SK-N-SH (cell line): ENCODE data around the gene HOXC4. TPM values are rescaled to one million over a fixed set of nuclear protein-coding genes. Genes with fewer than 3 reads are reported as not detected.

Source experiments
- CTCF ChIA-PET: fragments of 300-600, 350-600 bp; formaldehyde crosslinking; extraction: SDS; loops from one replicate; lab custom pipeline; 2021; lab: Yijun Ruan, JAX
- POLR2A ChIA-PET: fragments of 350-600 bp; sonication (Branson Sonifier 250); formaldehyde crosslinking; extraction: SDS; loops from one replicate; lab custom pipeline; 2020; ENCODE audit warnings: antibody characterized with exemption, inconsistent platforms; lab: Yijun Ruan, JAX
- DNase-seq: peaks from one replicate; pipeline ENCODE4 v3.0.0; 2012
- H2AFZ ChIP-seq: fragments of 200-600 bp; sonication (generic); 2 replicates; pipeline ENCODE4 v1.8.1; 2016; ENCODE audit warnings: antibody characterized with exemption, mild to moderate bottlenecking, low read depth
- H3F3A ChIP-seq: fragments of 200-600 bp; sonication (generic); replicated peaks from 2 replicates; pipeline ENCODE3; 2016; ENCODE audit warnings: antibody characterized with exemption, mild to moderate bottlenecking; ENCODE audit not compliant: insufficient read depth
- H3K27ac ChIP-seq, 2 experiments: fragments of 200-500 bp in 1 of 2; fragments of 200-600 bp in 1 of 2; sonication (Bioruptor generic) in 1 of 2; sonication (generic), shearing (Covaris generic) in 1 of 2; 2 replicates each; pipeline versions ENCODE4 v1.5.1 to v1.6.1; 2014 to 2016; ENCODE audit warnings: low read depth in 2 of 2, inconsistent platforms in 1 of 2, low read length in 1 of 2, mild to moderate bottlenecking in 1 of 2, mixed read lengths in 1 of 2
- H3K27me3 ChIP-seq: fragments of 200-600 bp; sonication (generic), shearing (Covaris generic); 2 replicates; pipeline ENCODE4 v1.6.1; 2016; ENCODE audit warnings: mixed run types; ENCODE audit not compliant: insufficient read depth
- H3K36me3 ChIP-seq, 2 experiments: fragments of 200-500 bp in 1 of 2; fragments of 200-600 bp in 1 of 2; sonication (Bioruptor generic) in 1 of 2; sonication (generic) in 1 of 2; replicated peaks in 1 of 2; 2 replicates each; pipeline versions ENCODE3 to v1.5.1; 2014 to 2016; ENCODE audit warnings: low read length in 1 of 2, mild to moderate bottlenecking in 1 of 2; ENCODE audit not compliant: insufficient read depth in 2 of 2, control insufficient read depth in 1 of 2
- H3K4me1 ChIP-seq, 2 experiments: fragments of 200-500 bp in 1 of 2; fragments of 200-600 bp in 1 of 2; sonication (Bioruptor generic) in 1 of 2; sonication (generic), shearing (Covaris generic) in 1 of 2; 2 replicates each; pipeline versions ENCODE4 v1.5.1 to v1.6.1; 2014 to 2016; ENCODE audit warnings: low read depth in 1 of 2, low read length in 1 of 2, mixed run types in 1 of 2; ENCODE audit not compliant: insufficient read depth in 2 of 2, control insufficient read depth in 1 of 2
- H3K4me2 ChIP-seq: fragments of 200-600 bp; sonication (generic), shearing (Covaris generic); 2 replicates; pipeline ENCODE4 v1.6.1; 2017; ENCODE audit warnings: mixed run types
- H3K4me3 ChIP-seq, 2 experiments: fragments of 200-500 bp in 1 of 2; fragments of 200-600 bp in 1 of 2; sonication (Bioruptor generic) in 1 of 2; sonication (generic), shearing (Covaris generic) in 1 of 2; 2 replicates each; pipeline versions ENCODE4 v1.5.1 to v1.8.1; 2014 to 2016; ENCODE audit warnings: low read depth in 2 of 2, inconsistent platforms in 1 of 2, low read length in 1 of 2, mild to moderate bottlenecking in 1 of 2, mixed read lengths in 1 of 2, moderate library complexity in 1 of 2
- H3K79me2 ChIP-seq: fragments of 200-600 bp; sonication (generic); 2 replicates; pipeline ENCODE4 v1.8.1; 2017; ENCODE audit warnings: mild to moderate bottlenecking; ENCODE audit not compliant: insufficient read depth
- H3K9ac ChIP-seq: fragments of 200-600 bp; sonication (generic); 2 replicates; pipeline ENCODE4 v1.6.1; 2017; ENCODE audit warnings: mixed run types
- H3K9me2 ChIP-seq: fragments of 200-600 bp; sonication (generic); 2 replicates; pipeline ENCODE4 v1.6.1; 2017; ENCODE audit warnings: mixed run types
- H3K9me3 ChIP-seq: fragments of 200-600 bp; sonication (generic); 2 replicates; pipeline ENCODE4 v1.6.1; 2017; ENCODE audit warnings: mixed run types, mild to moderate bottlenecking, moderate library complexity
- H4K20me1 ChIP-seq: fragments of 200-600 bp; sonication (generic); 2 replicates; pipeline ENCODE4 v1.6.1; 2017; ENCODE audit warnings: mild to moderate bottlenecking, mixed run types; ENCODE audit not compliant: insufficient read depth
- EZH2phosphoT487 ChIP-seq: fragments of 200-600 bp; sonication (generic); IDR thresholded peaks from 2 replicates; pipeline ENCODE4 v1.6.1; 2017; ENCODE audit warnings: low read depth, mixed run types, mild to moderate bottlenecking, antibody characterized with exemption, moderate library complexity, borderline replicate concordance
- FOXJ3 ChIP-seq: sonication (generic); formaldehyde crosslinking; IDR thresholded peaks from 2 replicates; pipeline ENCODE4 v1.5.1; 2020; ENCODE audit warnings: mild to moderate bottlenecking, missing genetic modification reagents
- FOXM1 ChIP-seq: IDR thresholded peaks from 2 replicates; pipeline ENCODE4 v1.4.0; 2012; ENCODE audit warnings: low read depth, mild to moderate bottlenecking
- MXI1 ChIP-seq: IDR thresholded peaks from 2 replicates; pipeline ENCODE4 v1.6.1; 2012; ENCODE audit warnings: mild to moderate bottlenecking, low read depth, low read length, improper control_type of control experiment
- PBX3 ChIP-seq: IDR thresholded peaks from 2 replicates; pipeline ENCODE4; 2012
- POLR2AphosphoS5 ChIP-seq: IDR thresholded peaks from 2 replicates; pipeline ENCODE4 v1.6.1; 2012; ENCODE audit warnings: low read depth, low read length
- RAD21 ChIP-seq: IDR thresholded peaks from 2 replicates; pipeline ENCODE4 v1.6.1; 2012; ENCODE audit warnings: mild to moderate bottlenecking, low read length
- SMC3 ChIP-seq: IDR thresholded peaks from 2 replicates; pipeline ENCODE4 v1.6.1; 2012; ENCODE audit warnings: low read depth, low read length, improper control_type of control experiment
- WGBS: methylation state at CpG from one replicate; pipeline ENCODE4 v1.1.6; 2017; ENCODE audit warnings: low lambda C conversion rate; 5-methylcytosine and 5-hydroxymethylcytosine counted together
- polyA plus RNA-seq, 3 experiments: library from polyadenylated mRNA; depleted of rRNA; stranded (reverse); fragments of >200 nt; gene quantifications; 2 replicates each; pipeline ENCODE4 v1.2.3, GENCODE V29; 2012
- TF ChIP-seq, protein P1 (sequence below): fragments of 150-350 bp; IDR thresholded peaks from 2 replicates; pipeline ENCODE4 v1.6.1; 2017; ENCODE audit warnings: antibody characterized with exemption, low read length, low read depth, borderline replicate concordance
- TF ChIP-seq, protein P2 (sequence below): fragments of 150-350 bp; IDR thresholded peaks from 2 replicates; pipeline ENCODE4 v1.6.1; 2016; ENCODE audit warnings: mild to moderate bottlenecking, low read depth, low read length

HOXC4 gene
- polyA plus RNA-seq, 1 of the 3 experiments (the other 2 are of a cell fraction), result 3.7 TPM

- POLR2A ChIA-PET, result no interaction called here
- no peak for DNase-seq
- Histone ChIP-seq H3K9me2 (no peaks in the 10 kb centered on the region), H2AFZ (no peak overlapping the region), H3K4me1 (no peaks in the 10 kb centered on the region; a peak in 1 of 4 replicates), H3K27ac (no peak overlapping the region), H3K4me2 (no peak overlapping the region), H3F3A (no peaks in the 10 kb centered on the region), H3K4me3 (no peak overlapping the region), H3K9me3 (no peaks in the 10 kb centered on the region), H3K79me2 (no peaks in the 10 kb centered on the region), H3K9ac (no peak overlapping the region), H3K27me3 (no peaks in the 10 kb centered on the region), H4K20me1 (no peaks in the 10 kb centered on the region), H3K36me3 (no peaks in the 10 kb centered on the region)
- TF ChIP-seq FOXJ3 (no peak), SMC3 (no peak), FOXM1 (no peak), POLR2AphosphoS5 (no peak)
- TF ChIP-seq, protein P1, sequence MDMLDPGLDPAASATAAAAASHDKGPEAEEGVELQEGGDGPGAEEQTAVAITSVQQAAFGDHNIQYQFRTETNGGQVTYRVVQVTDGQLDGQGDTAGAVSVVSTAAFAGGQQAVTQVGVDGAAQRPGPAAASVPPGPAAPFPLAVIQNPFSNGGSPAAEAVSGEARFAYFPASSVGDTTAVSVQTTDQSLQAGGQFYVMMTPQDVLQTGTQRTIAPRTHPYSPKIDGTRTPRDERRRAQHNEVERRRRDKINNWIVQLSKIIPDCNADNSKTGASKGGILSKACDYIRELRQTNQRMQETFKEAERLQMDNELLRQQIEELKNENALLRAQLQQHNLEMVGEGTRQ, result no peak
- TF ChIP-seq, protein P2, sequence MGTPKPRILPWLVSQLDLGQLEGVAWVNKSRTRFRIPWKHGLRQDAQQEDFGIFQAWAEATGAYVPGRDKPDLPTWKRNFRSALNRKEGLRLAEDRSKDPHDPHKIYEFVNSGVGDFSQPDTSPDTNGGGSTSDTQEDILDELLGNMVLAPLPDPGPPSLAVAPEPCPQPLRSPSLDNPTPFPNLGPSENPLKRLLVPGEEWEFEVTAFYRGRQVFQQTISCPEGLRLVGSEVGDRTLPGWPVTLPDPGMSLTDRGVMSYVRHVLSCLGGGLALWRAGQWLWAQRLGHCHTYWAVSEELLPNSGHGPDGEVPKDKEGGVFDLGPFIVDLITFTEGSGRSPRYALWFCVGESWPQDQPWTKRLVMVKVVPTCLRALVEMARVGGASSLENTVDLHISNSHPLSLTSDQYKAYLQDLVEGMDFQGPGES, result no peak
- WGBS, result 97% methylated on average over 10 of the region's 27 CpGs
- CTCF ChIA-PET, result no interaction called here
These were observed 6.9 kb upstream of the HOXC4 start for GRCh38 chr12:54046809-54047159.

DNA sequence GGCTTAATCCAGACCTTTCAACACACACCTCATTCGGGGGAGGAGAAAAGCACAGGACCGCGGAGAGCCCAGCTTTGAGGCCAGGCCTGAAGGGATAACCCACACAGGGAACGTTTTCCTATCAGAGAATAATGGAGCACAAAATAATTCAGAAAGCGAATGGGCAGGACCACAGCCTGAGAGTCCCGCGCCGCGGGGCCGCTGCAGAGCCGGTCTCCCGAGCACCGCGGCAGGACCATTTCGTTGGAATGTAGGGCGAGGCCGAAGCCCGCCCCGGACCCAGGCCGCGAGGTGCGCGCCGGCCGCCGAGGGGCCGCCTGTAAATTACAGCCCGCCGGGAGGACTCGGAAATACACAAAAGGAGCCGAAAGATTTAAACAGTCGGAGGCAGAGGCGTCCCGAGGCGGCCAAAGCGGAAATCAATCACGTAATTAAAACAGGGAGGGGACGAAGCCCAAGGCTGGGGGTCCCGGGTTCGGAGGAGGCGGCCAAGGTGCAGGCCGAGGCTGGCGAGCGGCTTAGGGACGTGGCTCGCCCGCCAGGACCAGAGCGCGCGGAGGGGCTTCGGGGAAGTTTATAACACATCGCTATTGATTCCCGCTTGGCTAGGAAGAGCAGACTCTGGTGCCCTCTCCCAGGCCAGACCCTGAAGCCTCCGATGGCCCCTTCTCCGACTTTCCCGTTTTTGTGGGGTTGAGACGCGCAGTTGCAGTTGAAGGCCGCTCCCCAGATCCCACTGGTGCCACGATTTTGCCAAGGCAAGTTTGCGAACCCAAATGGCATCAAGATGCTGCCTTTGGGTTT is 6.3 kb upstream of the HOXC4 start:
- Histone ChIP-seq H3K9me3 (no peaks in the 10 kb centered on the region), H3K4me3 (no peak overlapping the region), H3K27ac (no peak overlapping the region), H2AFZ (no peak overlapping the region), H3K4me2 (no peak overlapping the region), H3K4me1 (peaks cover 0 to under 1% of the 10 kb centered on the region in 2 experiments; a peak in 1 of 4 replicates), H3K9me2 (no peaks in the 10 kb centered on the region), H3K9ac (no peak overlapping the region), H3K27me3 (no peaks in the 10 kb centered on the region), H3K36me3 (no peaks in the 10 kb centered on the region), H3F3A (no peaks in the 10 kb centered on the region), H4K20me1 (no peaks in the 10 kb centered on the region), H3K79me2 (no peaks in the 10 kb centered on the region)
- DNase-seq, result no peak
- ChIA-PET POLR2A (no interaction called here), CTCF (no interaction called here)
- 92% methylated on average over 61 of the region's 61 CpGs for WGBS
- TF ChIP-seq POLR2AphosphoS5 (no peak), PBX3 (no peak), MXI1 (no peak), RAD21 (no peak), EZH2phosphoT487 (no peak)
